Measurements from ENCODE around the gene CDH23. TPM values are rescaled to one million over a fixed set of nuclear protein-coding genes. Genes with fewer than 3 reads are reported as not detected.

CDH23 gene
- total RNA-seq, 2 experiments from 2014 or later = 0.16 to 0.61 TPM

DNA sequence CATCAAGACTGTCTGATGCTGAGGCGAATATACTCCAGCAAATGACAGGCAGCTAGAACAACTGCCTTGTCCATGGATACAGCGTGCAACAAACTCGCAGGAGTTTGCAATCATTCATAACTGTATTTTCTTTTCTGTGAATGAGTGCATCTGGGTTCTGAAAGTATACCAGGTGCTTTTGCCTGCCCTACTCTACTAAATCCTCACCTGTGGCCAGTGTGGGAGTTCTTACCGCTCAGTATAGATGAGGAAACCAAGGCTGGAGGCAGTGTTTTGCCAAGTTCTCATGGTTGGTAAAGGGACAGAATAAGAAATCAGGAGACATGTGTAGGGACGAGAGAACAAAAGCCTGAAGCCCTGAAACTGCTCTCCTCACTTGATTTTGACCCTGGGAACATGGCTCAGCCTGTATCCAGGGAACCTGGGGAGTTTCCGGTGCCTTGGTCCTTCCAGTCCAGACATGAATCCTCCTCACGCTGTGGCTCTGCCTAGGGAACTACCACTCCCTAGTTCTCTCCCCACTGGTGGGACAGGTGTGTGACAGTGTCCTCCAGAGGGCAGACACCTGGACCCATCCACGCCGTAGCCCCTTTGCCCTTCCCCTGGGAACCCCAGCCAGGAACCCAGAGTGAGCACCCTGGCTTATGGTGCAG, 142.0 kb downstream of the CDH23 start:
- Mint-ChIP-seq H3K36me3 (no peaks in the 10 kb centered on the region), H3K4me1 (no peaks in the 10 kb centered on the region), H3K9me3 (ENCODE audit: low read depth) (no peaks in the 10 kb centered on the region), H3K27ac (no peak overlapping the region), H3K27me3 (peaks cover 5% of the 10 kb centered on the region), H3K4me3 (no peak overlapping the region)
- CTCF ChIA-PET = no interaction called here
- no peak for ATAC-seq
- no peak for DNase-seq

DNA sequence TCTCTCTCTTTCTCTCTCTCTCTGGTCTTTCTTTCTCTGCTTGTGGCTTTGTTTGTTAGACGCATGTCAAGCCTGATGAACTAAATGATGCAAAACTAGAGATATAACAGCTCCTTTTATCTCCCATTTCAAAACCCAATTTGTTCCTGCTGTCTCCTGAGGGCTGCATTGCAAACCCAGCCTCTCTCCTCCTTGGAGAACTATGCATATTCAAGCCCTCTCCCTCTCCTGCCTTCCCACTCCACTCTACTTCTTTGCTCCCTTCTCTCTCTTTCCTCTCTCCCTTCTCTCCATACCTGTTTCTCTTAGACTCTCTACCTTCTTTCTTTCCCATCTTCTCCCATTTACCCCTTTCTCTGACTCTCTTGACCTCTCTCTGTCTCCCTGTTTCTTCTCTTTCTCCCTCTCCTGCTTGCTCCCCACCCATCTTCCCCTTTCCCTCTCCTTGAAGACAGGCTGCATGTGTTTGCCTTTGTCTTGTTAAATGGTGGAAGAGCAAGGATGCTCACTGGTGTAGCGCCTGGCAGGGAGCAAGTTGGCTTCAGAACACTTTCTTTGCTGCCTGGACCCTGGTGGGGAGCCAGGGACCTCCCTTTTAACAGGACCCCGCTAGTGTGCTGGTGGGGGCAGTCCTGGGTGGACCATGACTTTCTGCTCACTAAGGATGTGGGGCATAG, 142.9 kb downstream of the CDH23 start:
- no peak for DNase-seq
- CTCF ChIA-PET = no interaction called here
- H3K36me3 Mint-ChIP-seq = no peaks in the 10 kb centered on the region
- no peak overlapping the region for H3K4me3 Mint-ChIP-seq
- no peaks in the 10 kb centered on the region for H3K4me1 Mint-ChIP-seq
- H3K27me3 Mint-ChIP-seq = peaks cover 5% of the 10 kb centered on the region
- H3K27ac Mint-ChIP-seq = no peak overlapping the region
- no peaks in the 10 kb centered on the region for H3K9me3 Mint-ChIP-seq (ENCODE audit: low read depth)
- ATAC-seq = no peak

- no peaks in the 10 kb centered on the region for H3K36me3 Mint-ChIP-seq
- no peaks in the 10 kb centered on the region for H3K4me1 Mint-ChIP-seq
- CTCF ChIA-PET = no interaction called here
- no peak overlapping the region for H3K4me3 Mint-ChIP-seq
- ATAC-seq (no peak), DNase-seq (no peak)
- no peaks in the 10 kb centered on the region for H3K9me3 Mint-ChIP-seq (ENCODE audit: low read depth)
- no peak overlapping the region for H3K27ac Mint-ChIP-seq
- peaks cover 5% of the 10 kb centered on the region for H3K27me3 Mint-ChIP-seq
These were observed 145.8 kb downstream of the CDH23 start for GRCh38 chr10:71542478-71542877.

GRCh38 chr10:71543608-71544170, 147.0 kb downstream of the CDH23 start:
- ATAC-seq (no peak), DNase-seq (no peak)
- Mint-ChIP-seq H3K4me3 (no peak overlapping the region), H3K4me1 (no peaks in the 10 kb centered on the region), H3K9me3 (ENCODE audit: low read depth) (no peaks in the 10 kb centered on the region), H3K36me3 (no peaks in the 10 kb centered on the region), H3K27ac (no peak overlapping the region), H3K27me3 (peaks cover 5% of the 10 kb centered on the region)
- CTCF ChIA-PET = no interaction called here

DNA sequence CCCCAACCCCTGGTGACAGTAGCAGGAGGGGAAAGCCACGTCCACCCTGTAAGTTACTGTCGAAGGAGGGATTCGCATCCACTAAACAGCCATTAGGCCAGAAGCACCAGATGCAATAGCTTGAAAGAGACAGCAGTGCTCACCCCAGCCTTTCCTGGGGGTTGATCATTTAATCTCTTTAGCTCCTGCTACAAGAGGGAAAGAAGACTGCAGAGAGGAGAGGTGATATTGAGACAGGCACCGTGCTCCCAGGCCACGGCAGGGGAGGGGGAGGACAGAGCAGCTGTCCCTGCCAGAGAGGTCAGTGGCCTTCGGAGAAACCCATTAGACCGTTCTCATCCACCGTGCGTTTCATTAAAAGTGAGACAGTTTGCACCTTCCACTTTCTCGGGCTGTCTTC, 148.3 kb downstream of the CDH23 start:
- CTCF ChIA-PET = no interaction called here
- no peaks in the 10 kb centered on the region for H3K4me1 Mint-ChIP-seq
- H3K9me3 Mint-ChIP-seq (ENCODE audit: low read depth) = no peaks in the 10 kb centered on the region
- H3K4me3 Mint-ChIP-seq = no peak overlapping the region
- DNase-seq (no peak), ATAC-seq (no peak)
- no peak overlapping the region for H3K27ac Mint-ChIP-seq
- no peaks in the 10 kb centered on the region for H3K36me3 Mint-ChIP-seq
- H3K27me3 Mint-ChIP-seq = peaks cover 2% of the 10 kb centered on the region

- Mint-ChIP-seq H3K36me3 (no peaks in the 10 kb centered on the region), H3K27me3 (peaks cover 2% of the 10 kb centered on the region), H3K4me3 (no peak overlapping the region), H3K4me1 (no peaks in the 10 kb centered on the region), H3K9me3 (ENCODE audit: low read depth) (no peaks in the 10 kb centered on the region), H3K27ac (no peak overlapping the region)
- ATAC-seq (no peak), DNase-seq (no peak)
- CTCF ChIA-PET = no interaction called here
These were observed 149.5 kb downstream of the CDH23 start for GRCh38 chr10:71546220-71546619.

DNA sequence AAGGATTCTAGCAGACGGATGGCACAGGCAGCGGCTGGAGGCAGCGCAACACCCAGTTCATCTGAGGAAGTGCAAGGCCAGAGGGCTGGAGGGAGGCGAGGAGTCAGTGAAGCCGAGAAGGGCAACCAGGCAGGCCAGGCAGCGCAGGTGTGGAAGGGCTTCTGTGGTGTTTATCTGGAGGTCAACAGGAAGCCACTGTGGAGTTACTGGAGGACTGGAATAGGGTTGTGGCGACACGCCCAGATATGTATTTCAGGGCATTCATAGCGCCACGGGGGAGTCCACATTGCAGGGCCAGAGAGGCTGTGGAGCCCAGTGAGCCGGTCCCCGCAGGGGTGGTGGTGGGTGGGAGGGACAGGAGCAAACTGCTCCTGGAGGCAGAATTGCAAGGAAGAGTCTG, 150.6 kb downstream of the CDH23 start:
- Mint-ChIP-seq H3K36me3 (no peaks in the 10 kb centered on the region), H3K27ac (no peak overlapping the region), H3K9me3 (ENCODE audit: low read depth) (no peaks in the 10 kb centered on the region), H3K27me3 (no peaks in the 10 kb centered on the region), H3K4me1 (no peaks in the 10 kb centered on the region), H3K4me3 (no peak overlapping the region)
- no peak for DNase-seq
- ATAC-seq = no peak
- CTCF ChIA-PET = no interaction called here

- Mint-ChIP-seq H3K4me3 (no peak overlapping the region), H3K9me3 (ENCODE audit: low read depth) (no peaks in the 10 kb centered on the region), H3K27ac (no peak overlapping the region), H3K36me3 (no peaks in the 10 kb centered on the region), H3K4me1 (no peaks in the 10 kb centered on the region), H3K27me3 (no peaks in the 10 kb centered on the region)
- ATAC-seq = peak; percentile 86
- CTCF ChIA-PET = interaction anchor here (0.9 to 3.3 kb wide), 3 partner anchors 19 to 160 kb away, joined by 3 to 17 read pairs (median 3); no protein-coding TSS in a partner anchor
- DNase-seq = peak; percentile 56
These were observed 151.4 kb downstream of the CDH23 start for GRCh38 chr10:71547876-71548846.

DNA sequence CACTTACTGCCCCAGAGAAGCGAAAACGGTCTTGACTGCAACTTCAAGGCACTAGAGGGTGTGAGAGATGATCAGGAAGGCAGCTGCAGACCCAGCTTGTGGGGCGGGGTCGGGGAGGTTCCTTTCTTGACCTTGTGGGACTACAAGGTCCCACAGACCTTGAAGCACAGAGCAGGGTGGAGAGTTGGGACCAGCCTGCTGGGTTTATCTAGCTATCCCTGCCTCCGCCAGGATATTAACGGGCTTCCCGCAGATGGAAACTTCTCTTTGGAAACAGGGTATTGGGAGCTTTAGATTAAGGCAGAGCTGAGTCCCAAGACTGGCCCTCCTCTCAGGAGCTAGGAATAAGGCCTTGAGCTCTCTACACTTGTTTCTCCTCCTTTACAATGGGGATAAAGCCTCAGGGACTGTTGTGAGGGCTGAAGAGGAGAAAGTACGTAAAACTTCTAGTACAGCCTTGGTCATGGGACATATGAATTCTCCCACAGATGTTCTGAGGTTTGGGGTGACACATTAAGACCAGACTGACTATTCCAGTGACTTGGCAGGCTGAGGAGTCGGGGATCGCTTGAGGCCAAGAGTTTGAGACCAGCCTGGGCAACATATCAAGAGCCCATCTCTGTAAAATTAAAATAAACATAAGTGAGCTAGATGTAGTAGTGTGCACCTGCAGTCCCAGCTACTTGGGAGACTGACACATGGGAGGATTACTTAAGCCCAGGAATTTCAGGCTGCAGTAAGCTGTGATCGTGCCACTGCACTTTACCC, 153.2 kb downstream of the CDH23 start:
- H3K9me3 Mint-ChIP-seq (ENCODE audit: low read depth) = no peaks in the 10 kb centered on the region
- CTCF ChIA-PET = interaction anchor here (3.3 kb wide), 1 partner anchor 20 kb away, joined by 17 read pairs; no protein-coding TSS in a partner anchor
- H3K27me3 Mint-ChIP-seq = no peaks in the 10 kb centered on the region
- no peaks in the 10 kb centered on the region for H3K36me3 Mint-ChIP-seq
- DNase-seq = no peak
- no peak overlapping the region for H3K27ac Mint-ChIP-seq
- no peak overlapping the region for H3K4me3 Mint-ChIP-seq
- ATAC-seq = no peak
- H3K4me1 Mint-ChIP-seq = no peaks in the 10 kb centered on the region

DNA sequence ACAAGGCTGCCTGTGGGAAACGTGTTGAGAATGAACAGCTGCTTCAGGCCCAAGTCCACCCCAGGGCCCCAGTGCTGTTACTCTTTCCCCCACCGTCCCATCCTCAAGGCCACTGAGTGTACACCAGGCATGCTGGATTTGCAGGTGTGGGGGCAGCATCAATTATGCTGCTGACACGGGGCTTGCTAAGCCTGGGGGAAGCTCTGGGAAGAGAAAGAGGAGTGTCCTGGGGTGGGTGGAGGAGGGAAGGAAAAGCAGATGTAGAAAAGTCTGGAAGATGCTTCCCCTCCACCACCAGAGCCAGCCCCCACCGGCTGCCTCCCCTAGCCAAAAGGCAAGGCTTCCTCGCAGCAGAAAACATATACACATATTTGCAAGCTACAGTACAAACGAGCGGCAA, 153.9 kb downstream of the CDH23 start:
- Mint-ChIP-seq H3K27ac (no peak overlapping the region), H3K9me3 (ENCODE audit: low read depth) (no peaks in the 10 kb centered on the region), H3K27me3 (no peaks in the 10 kb centered on the region), H3K4me1 (no peaks in the 10 kb centered on the region), H3K36me3 (no peaks in the 10 kb centered on the region), H3K4me3 (no peak overlapping the region)
- DNase-seq (no peak), ATAC-seq (no peak)
- CTCF ChIA-PET = interaction anchor here (3.3 kb wide), 1 partner anchor 19 kb away, joined by 17 read pairs; no protein-coding TSS in a partner anchor

DNA sequence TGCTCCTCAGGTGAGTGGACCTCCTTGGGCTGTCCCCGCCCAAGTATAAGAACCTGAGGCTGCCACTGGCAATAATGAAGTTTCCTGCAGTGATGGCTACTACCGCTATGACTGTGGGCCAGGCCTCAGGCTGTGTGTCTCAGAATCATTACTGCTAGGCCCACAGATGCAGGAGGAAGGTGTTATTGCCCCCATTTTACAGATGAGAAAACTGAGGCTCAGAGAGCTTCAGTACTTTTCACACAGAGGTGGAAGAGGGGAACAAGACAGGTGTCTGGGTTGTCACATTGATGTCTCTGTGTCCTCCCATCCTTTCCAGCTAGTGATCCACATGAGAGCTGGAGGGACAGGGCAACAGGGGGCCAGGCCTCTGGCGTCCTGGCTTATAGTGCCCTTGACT, 155.2 kb downstream of the CDH23 start:
- Mint-ChIP-seq H3K4me3 (no peak overlapping the region), H3K4me1 (no peaks in the 10 kb centered on the region), H3K27me3 (peaks cover 3% of the 10 kb centered on the region), H3K27ac (no peak overlapping the region), H3K9me3 (ENCODE audit: low read depth) (no peaks in the 10 kb centered on the region), H3K36me3 (no peaks in the 10 kb centered on the region)
- CTCF ChIA-PET = no interaction called here
- no peak for ATAC-seq
- DNase-seq = no peak

DNA sequence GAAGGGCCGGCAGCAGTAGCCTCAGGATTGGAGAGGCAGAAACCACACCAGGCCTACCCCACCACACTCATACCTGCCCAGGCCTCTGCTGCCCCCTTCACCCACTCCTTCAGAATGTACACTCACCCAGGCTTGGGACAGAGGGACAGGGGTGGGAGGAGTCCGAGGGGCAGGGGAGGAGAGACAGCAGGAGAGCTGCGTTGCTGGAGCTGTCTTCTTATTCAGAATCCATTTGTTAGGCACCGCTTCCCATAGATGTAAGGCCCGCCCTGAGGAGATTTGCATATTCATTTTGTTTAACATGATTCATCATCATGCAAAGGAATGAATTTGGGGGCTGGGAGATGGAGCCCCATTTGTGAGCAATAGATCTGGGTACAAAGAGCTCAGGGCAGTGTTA, 156.7 kb downstream of the CDH23 start:
- Mint-ChIP-seq H3K4me1 (no peaks in the 10 kb centered on the region), H3K4me3 (no peak overlapping the region), H3K9me3 (ENCODE audit: low read depth) (no peaks in the 10 kb centered on the region), H3K27ac (no peak overlapping the region), H3K36me3 (no peaks in the 10 kb centered on the region), H3K27me3 (peaks cover 12% of the 10 kb centered on the region)
- CTCF ChIA-PET = interaction anchor here (1.6 kb wide), 1 partner anchor 17 kb away, joined by 8 read pairs; no protein-coding TSS in a partner anchor
- no peak for ATAC-seq
- DNase-seq = no peak

- no peak for ATAC-seq
- CTCF ChIA-PET = no interaction called here
- no peak overlapping the region for H3K4me3 Mint-ChIP-seq
These were observed 158.0 kb downstream of the CDH23 start for GRCh38 chr10:71554671-71555070.

More at GRCh38 chr10:71554671-71555070, 158.0 kb downstream of the CDH23 start:
- no peak for DNase-seq
- no peaks in the 10 kb centered on the region for H3K9me3 Mint-ChIP-seq (ENCODE audit: low read depth)
- no peaks in the 10 kb centered on the region for H3K36me3 Mint-ChIP-seq
- peaks cover 18% of the 10 kb centered on the region for H3K27me3 Mint-ChIP-seq
- no peaks in the 10 kb centered on the region for H3K4me1 Mint-ChIP-seq
- H3K27ac Mint-ChIP-seq = no peak overlapping the region
